HepG2 (cell line): ENCODE data around the gene VRK3. TPM values are rescaled to one million over a fixed set of nuclear protein-coding genes. Genes with fewer than 3 reads are reported as not detected.
A peak's percentile ranks its signal among the peaks of the same experiment; 100 is the strongest.

Source experiments
- CCDC6 ChIP-seq: sonication (generic); formaldehyde crosslinking; IDR thresholded peaks from 2 replicates; pipeline ENCODE4 v1.8.1; 2022; ENCODE audit warnings: mild to moderate bottlenecking, missing genetic modification reagents, moderate library complexity
- CSRNP1 ChIP-seq: sonication (generic); formaldehyde crosslinking; IDR thresholded peaks from 2 replicates; pipeline ENCODE4 v1.8.1; 2023; ENCODE audit warnings: mild to moderate bottlenecking, missing genetic modification reagents
- GATA4 ChIP-seq: sonication (generic); IDR thresholded peaks from 2 replicates; pipeline ENCODE4 v1.6.1; 2016; ENCODE audit warnings: antibody characterized with exemption, low read depth, borderline replicate concordance
- HNRNPUL1 ChIP-seq: fragments of 200-400 bp; formaldehyde crosslinking; IDR thresholded peaks from 2 replicates; pipeline ENCODE4 v1.6.1; 2017; ENCODE audit warnings: low read depth, mild to moderate bottlenecking, low read length, moderate library complexity
- IRF9 ChIP-seq: sonication (generic); formaldehyde crosslinking; IDR thresholded peaks from 2 replicates; pipeline ENCODE4 v1.8.0; 2022; ENCODE audit warnings: missing genetic modification reagents, mild to moderate bottlenecking, borderline replicate concordance
- MZF1 ChIP-seq: sonication (generic); formaldehyde crosslinking; IDR thresholded peaks from 2 replicates; pipeline ENCODE4 v1.8.1; 2023; ENCODE audit warnings: mild to moderate bottlenecking, missing genetic modification reagents, borderline replicate concordance
- PAXIP1 ChIP-seq: sonication (generic); formaldehyde crosslinking; conservative IDR thresholded peaks from 2 replicates; pipeline ENCODE4 v1.4.0; 2020; ENCODE audit warnings: mild to moderate bottlenecking, missing genetic modification reagents, moderate library complexity
- RBFOX2 ChIP-seq: fragments of 200-400 bp; formaldehyde crosslinking; IDR thresholded peaks from 2 replicates; pipeline ENCODE4 v1.6.1; 2017; ENCODE audit warnings: low read depth, mild to moderate bottlenecking, low read length
- SSRP1 ChIP-seq: IDR thresholded peaks from 2 replicates; pipeline ENCODE4 v1.6.1; 2016; ENCODE audit warnings: control low read depth
- ZBTB20 ChIP-seq: sonication (generic); formaldehyde crosslinking; IDR thresholded peaks from 2 replicates; pipeline ENCODE4 v1.8.1; 2023; ENCODE audit warnings: missing genetic modification reagents, low read depth, mild to moderate bottlenecking, borderline replicate concordance
- ZMYM2 ChIP-seq: sonication (generic); formaldehyde crosslinking; IDR thresholded peaks from 2 replicates; pipeline ENCODE4 v1.8.0; 2022; ENCODE audit warnings: mild to moderate bottlenecking, missing genetic modification reagents
- ZNF256 ChIP-seq: sonication (generic); formaldehyde crosslinking; conservative IDR thresholded peaks from 2 replicates; pipeline ENCODE4 v1.4.0; 2020; ENCODE audit warnings: missing genetic modification reagents
- ZNF616 ChIP-seq: sonication (generic); formaldehyde crosslinking; IDR thresholded peaks from 2 replicates; pipeline ENCODE4 v1.5.0; 2020; ENCODE audit warnings: low read depth, mild to moderate bottlenecking, missing genetic modification reagents
- ZSCAN25 ChIP-seq: sonication (generic); formaldehyde crosslinking; IDR thresholded peaks from 2 replicates; pipeline ENCODE4 v1.8.0; 2022; ENCODE audit warnings: mild to moderate bottlenecking, missing genetic modification reagents
- ZSCAN31 ChIP-seq: sonication (generic); formaldehyde crosslinking; IDR thresholded peaks from 2 replicates; pipeline ENCODE4 v1.5.0; 2020; ENCODE audit warnings: low read depth, mild to moderate bottlenecking, missing genetic modification reagents
- polyA plus RNA-seq, 8 experiments: library from polyadenylated mRNA; depleted of rRNA in 3 of 8; stranded (reverse) in 7 of 8; unstranded in 1 of 8; fragments of >200 nt; fragmentation: Illumina TruSeq in 4 of 8; extraction: Trizol in 4 of 8; gene quantifications; 2 replicates each; pipeline versions ENCODE4 v1.2.1 to v1.2.3, GENCODE V29; 2011 to 2016; ENCODE audit warnings: low read depth in 4 of 8, missing spikeins in 1 of 8, mixed read lengths in 1 of 8; ENCODE audit not compliant: insufficient read depth in 1 of 8
- total RNA-seq, 5 experiments: library from RNA; depleted of rRNA; stranded (reverse); fragments of >200 nt; fragmentation: Illumina TruSeq; extraction: Trizol; gene quantifications; 2 replicates each; pipeline ENCODE4 v1.2.3, GENCODE V29; 2016; ENCODE audit warnings: low read depth in 1 of 5
- TF ChIP-seq, protein P1 (sequence below): sonication (generic); formaldehyde crosslinking; IDR thresholded peaks from 2 replicates; pipeline ENCODE4 v1.5.1; 2020; ENCODE audit warnings: missing genetic modification reagents, mild to moderate bottlenecking, borderline replicate concordance
- TF ChIP-seq, protein P2 (sequence below): sonication (generic); formaldehyde crosslinking; IDR thresholded peaks from 2 replicates; pipeline ENCODE4; 2020; ENCODE audit warnings: missing genetic modification reagents, mild to moderate bottlenecking, borderline replicate concordance

VRK3 gene
- total and polyA plus RNA-seq, 2 of the 13 experiments (the other 11 are each of a cell fraction or from before 2014, with no cell fraction given) = 23.8 to 28.3 TPM

DNA sequence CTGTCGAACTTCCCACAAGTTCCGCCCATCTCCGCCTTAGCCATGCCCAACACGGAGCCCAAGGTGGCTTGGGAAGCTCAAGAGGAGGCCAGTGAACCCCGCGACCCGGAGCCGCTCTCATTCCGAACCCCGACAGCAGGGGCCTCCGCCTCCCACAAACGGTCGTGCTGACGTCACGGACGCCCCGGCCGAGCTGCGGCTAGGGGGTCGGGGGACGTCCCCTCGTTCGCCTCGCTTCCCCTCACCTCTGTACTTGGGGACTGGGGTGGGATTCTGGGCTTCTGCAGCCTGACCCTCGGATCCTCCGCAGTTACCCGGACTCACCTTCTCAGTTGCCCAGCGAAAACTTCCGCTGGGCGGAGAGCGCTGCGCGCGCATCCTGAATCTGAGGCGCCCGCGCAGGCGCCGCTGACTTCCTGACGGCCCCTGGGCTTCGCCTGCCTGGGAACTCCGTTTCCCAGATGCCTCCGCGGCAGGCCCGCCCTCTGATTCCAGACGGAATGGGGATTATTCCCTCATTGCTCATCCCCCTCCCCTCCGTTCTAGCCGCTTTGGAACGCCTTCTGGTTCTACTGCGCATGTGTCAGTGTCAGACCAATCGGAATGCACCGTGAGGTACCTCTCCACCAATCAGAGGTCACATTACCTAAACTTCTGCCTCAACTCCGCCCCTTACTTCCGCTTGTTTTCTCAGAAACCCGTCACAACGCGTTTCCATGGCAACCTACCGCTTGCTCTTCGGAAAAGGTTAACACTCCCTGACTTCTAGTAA is at the start of gene VRK3 (continued):
- TF ChIP-seq PAXIP1 (CRISPR knock-in tag) (no peak), ZNF616 (no peak), CSRNP1 (CRISPR knock-in tag) (no peak; the same call in 1 of the 2 replicates), IRF9 (CRISPR knock-in tag) (0 out of 2 replicates have a peak, but pooled peaks have one; percentile 65), ZSCAN25 (CRISPR knock-in tag) (peak; percentile 15), CCDC6 (CRISPR knock-in tag) (no peak), GATA4 (no peak), ZMYM2 (CRISPR knock-in tag) (0 out of 2 replicates have a peak, but pooled peaks have one; percentile 15), HNRNPUL1 (no peak), ZSCAN31 (no peak), SSRP1 (CRISPR knock-in tag) (no peak), ZBTB20 (CRISPR knock-in tag) (peak; percentile 45; the same call in 1 of the 2 replicates), MZF1 (CRISPR knock-in tag) (0 out of 2 replicates have a peak, but pooled peaks have one; percentile 37), ZNF256 (CRISPR knock-in tag) (no peak), RBFOX2 (peak; percentile 71)
- TF ChIP-seq, protein P1, sequence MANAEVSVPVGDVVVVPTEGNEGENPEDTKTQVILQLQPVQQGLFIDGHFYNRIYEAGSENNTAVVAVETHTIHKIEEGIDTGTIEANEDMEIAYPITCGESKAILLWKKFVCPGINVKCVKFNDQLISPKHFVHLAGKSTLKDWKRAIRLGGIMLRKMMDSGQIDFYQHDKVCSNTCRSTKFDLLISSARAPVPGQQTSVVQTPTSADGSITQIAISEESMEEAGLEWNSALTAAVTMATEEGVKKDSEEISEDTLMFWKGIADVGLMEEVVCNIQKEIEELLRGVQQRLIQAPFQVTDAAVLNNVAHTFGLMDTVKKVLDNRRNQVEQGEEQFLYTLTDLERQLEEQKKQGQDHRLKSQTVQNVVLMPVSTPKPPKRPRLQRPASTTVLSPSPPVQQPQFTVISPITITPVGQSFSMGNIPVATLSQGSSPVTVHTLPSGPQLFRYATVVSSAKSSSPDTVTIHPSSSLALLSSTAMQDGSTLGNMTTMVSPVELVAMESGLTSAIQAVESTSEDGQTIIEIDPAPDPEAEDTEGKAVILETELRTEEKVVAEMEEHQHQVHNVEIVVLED (CRISPR knock-in tag) = no peak
- TF ChIP-seq, protein P2, sequence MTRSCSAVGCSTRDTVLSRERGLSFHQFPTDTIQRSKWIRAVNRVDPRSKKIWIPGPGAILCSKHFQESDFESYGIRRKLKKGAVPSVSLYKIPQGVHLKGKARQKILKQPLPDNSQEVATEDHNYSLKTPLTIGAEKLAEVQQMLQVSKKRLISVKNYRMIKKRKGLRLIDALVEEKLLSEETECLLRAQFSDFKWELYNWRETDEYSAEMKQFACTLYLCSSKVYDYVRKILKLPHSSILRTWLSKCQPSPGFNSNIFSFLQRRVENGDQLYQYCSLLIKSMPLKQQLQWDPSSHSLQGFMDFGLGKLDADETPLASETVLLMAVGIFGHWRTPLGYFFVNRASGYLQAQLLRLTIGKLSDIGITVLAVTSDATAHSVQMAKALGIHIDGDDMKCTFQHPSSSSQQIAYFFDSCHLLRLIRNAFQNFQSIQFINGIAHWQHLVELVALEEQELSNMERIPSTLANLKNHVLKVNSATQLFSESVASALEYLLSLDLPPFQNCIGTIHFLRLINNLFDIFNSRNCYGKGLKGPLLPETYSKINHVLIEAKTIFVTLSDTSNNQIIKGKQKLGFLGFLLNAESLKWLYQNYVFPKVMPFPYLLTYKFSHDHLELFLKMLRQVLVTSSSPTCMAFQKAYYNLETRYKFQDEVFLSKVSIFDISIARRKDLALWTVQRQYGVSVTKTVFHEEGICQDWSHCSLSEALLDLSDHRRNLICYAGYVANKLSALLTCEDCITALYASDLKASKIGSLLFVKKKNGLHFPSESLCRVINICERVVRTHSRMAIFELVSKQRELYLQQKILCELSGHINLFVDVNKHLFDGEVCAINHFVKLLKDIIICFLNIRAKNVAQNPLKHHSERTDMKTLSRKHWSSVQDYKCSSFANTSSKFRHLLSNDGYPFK (CRISPR knock-in tag) = no peak
